Stimulated activated naive CD4-positive, alpha-beta T cell treated with Interleukin-2 at 50 U/mL for 16 hours (primary cell): Measurements from ENCODE around the gene NFU1.
A peak's percentile ranks its signal among the peaks of the same experiment; 100 is the strongest.

Experiments
- DNase-seq: peaks from one replicate; lab custom pipeline; 2025; lab: John Stamatoyannopoulos, UW

NFU1 gene

GRCh38 chr2:69436938-69437750 lies at the start of gene NFU1:
TSS of gene NFU1 (minus strand) at chr2:69437435. CDS start at chr2:69437422, 13 bp downstream.
- DNase-seq: peak; percentile 88

DNA sequence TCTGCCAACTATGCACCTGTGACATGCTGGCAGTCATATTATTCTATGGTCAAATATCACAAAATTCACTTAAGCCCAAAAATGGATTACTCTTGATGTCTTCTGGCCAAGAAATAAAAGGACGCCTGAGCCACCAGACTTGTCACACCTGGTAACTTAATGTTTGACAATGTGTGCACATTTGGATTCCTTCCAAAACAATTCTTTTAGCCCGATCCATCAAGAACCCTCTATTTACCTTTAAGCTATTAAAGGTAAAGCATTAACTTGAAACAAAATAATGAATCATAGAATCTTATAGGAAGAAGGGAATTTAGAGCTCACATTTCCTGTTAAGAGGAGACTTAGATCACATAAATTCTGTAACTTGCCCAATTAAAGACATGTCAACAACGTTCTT lies 46.5 kb upstream of the NFU1 start:
- DNase-seq: no peak

DNA sequence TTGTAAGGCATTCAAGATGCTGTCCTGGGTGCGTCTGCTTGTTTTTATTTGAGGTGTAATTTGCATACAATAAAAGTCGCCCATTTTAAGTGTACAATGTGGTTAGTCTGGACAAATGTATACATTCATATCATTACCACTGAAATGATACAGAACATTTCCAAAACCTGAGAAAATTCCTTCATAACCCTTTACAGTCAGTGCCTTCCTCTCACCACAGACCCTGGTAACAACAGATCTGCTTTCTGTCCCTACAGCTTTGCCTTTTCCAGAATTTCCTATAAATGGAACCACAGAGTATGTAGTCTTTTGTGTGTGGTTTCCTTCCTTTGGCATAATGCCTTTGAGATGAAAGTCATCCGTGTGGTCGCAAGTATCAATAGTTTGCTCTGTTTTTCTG lies 45.8 kb upstream of the NFU1 start:
- no peak for DNase-seq

DNA sequence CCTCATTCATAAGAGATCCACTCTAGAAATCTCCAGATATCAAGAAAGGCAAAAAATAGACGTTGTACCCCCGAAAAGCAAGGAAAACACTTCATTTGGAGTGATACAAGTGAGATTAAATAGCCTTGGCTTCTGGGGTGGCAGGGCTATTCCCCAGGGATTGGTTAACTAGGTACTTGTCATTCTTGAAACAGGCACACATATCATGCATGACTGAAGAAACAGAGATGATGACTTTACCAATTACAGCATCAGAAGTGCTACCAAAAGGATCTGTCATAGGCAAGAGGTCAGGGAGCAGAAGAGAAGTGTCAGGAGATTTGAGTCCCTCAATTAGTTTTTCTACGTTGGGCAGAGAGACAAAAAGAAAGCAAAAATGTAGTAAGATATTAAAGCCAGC lies 45.2 kb upstream of the NFU1 start:
- no peak for DNase-seq

DNA sequence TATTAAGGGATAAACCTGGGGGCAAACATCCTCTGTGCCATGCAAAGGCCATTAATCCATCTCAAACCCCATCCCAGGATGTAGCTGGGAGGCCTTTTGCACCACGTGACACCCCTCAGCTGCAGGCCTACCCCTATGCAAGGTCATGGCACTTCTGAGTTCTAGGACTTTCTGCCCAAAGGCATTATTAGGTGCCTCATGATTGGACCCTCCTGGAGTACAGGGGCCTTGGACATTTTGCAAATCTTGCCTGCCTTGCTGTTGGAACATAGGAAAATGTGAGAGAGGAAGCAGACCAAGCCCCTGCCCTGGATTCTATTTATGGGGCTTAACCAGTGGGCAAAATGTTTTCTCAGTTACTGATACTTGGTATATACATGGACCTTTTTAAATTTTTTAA lies 44.2 kb upstream of the NFU1 start:
- no peak for DNase-seq

GRCh38 chr2:69477627-69478026 lies 40.4 kb upstream of the NFU1 start:
- no peak for DNase-seq

- DNase-seq: no peak
These were observed 37.5 kb upstream of the NFU1 start for GRCh38 chr2:69474688-69475087.

- no peak for DNase-seq
These were observed 34.6 kb upstream of the NFU1 start for GRCh38 chr2:69471793-69472192.

DNA sequence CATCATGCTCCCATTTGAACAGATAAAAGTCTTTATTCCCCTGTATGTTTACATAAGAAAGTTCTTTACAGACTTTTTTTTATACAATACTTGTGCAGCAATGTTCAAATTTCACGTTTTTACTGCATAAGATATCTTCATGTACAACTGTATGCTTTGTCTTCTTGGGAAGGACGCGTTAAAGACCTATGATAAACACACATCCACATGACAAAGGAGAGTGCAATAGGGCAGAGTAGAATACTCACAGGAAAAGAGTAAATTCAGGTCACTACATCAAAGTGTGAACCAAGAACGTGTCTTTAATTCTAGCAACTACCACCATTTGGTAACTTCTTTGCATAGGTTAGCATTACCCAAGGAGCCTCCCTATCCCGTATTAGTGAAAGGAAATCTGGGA lies 33.7 kb upstream of the NFU1 start:
- DNase-seq: no peak

DNA sequence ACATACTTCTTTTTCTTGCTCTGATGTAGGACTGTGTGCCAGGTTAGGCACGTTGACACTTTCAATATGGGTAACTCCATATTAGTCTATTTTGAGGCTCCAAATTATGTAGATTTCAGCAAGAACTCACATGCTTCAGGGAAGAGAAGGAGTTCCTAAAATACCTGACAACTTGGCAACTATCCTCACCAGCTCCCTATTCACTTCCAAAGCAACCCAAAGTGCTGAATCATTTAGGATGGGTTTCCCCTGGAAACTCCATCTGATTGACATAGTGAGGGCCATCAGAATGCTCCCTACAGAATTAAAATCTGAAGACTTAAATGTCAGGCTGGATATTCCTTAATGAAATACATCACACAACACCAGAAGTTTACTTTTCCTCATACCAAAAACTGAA lies 32.5 kb upstream of the NFU1 start:
- DNase-seq: no peak

GRCh38 chr2:69469375-69469774 lies 32.1 kb upstream of the NFU1 start:
- DNase-seq: no peak

DNA sequence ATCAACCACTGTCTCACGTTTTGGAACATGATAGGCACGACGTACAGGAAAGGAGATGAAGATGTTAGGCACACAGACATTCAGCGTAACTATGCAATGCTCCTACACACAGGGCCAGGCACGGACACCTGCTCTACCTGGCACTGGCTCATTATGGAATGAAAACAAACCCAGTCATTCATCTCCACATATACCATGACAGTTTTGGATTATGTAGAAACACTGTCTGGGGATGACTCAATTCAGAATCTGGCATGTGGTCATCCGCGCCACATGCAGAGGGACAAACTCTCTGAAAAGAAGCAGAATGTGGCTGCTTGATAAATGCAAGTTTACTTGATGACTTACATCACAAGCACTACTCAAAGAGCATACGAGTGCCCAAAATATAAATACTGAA lies 29.5 kb upstream of the NFU1 start:
- DNase-seq: no peak

DNA sequence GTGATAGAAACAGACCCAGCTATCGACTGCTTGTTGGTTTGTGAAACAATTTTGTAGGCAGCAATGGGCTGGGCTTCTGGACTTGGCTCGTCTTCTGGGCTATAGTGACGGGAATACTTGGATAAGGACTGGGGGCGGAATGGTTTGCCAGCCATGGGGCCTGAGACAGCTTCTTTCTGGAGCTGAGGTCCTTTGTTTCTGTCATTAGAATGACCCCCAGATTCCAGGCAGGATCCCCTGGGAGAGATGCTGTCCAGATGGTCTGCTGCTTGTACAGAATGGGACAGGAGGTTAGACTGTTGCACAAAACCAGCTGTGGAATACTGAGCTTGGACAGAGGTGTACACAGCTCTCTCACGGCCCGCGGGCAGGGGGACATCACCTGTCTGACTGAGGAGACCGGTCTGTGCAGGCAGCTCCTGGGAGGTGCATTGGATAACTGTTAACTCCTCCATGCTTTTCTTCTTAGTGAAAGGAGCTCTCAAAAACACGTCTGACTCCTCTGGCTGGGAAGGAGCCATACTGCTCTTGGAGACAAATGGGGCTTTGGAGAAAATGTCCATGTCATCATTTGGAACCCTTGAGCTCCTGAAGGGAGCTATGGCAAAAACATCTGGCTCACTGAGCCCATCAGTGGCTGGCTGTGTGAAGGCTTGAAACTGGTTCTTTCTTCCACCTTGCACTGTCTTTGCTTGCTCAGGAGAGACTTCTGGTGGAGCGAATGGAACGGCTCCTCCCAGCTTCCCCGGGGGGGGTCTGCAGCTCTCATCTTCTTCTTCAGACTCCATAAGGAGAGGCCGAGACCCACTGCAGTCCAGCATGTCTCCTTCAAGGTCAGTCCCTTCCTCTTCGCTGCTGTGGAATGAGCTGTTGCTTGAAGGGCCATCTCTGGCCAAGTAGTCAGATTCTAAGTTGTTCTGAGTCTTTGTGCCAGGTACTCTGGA lies 28.6 kb upstream of the NFU1 start:
- DNase-seq: no peak

- no peak for DNase-seq
These were observed 27.3 kb upstream of the NFU1 start for GRCh38 chr2:69464575-69464974.

DNA sequence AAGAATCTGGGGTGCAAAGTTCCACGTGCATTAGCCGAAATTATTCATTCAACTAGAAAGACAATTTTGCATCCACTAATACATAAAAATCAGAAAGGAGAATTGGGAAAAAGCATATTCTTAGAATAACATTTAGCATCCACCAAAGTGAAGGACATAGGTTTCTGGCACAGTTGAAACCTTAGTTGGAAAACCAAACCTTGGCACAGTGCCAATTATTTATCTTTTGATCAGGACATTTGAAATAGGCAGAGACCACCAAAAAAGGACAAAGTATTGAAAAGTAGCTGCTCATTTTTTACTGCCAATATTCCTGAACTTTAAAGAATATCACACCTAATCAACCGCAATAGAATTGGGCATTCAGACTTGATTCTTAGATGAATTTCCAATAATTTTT lies 25.5 kb upstream of the NFU1 start:
- DNase-seq: no peak

- DNase-seq: no peak
These were observed 24.2 kb upstream of the NFU1 start for GRCh38 chr2:69461404-69461803.

GRCh38 chr2:69459936-69460335 lies 22.7 kb upstream of the NFU1 start:
- DNase-seq: no peak

DNA sequence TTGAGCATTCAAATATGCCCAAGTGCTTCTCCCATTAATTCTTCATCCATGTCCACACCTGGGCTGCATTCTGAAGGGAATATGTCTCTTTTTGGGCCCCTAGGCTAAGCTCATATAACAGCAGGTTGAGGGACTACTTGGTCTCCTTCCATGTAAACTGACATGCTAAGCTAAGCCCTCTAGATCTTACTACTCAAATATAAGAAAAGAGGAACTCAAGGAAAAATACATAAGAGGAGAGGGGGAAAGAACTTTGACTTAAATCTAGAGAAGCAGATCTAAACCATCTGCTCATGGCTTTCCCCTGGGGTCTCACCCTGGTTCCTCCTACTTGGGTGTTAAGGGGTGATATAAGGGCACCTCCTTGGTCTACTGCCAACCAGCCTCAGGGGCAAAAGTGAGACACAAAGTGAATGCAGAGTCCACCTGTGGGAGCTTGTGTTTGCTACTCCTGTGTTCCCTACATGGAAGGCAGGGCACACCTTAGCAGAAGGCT lies 19.8 kb upstream of the NFU1 start:
- no peak for DNase-seq

- no peak for DNase-seq
These were observed 18.9 kb upstream of the NFU1 start for GRCh38 chr2:69456154-69456553.

DNA sequence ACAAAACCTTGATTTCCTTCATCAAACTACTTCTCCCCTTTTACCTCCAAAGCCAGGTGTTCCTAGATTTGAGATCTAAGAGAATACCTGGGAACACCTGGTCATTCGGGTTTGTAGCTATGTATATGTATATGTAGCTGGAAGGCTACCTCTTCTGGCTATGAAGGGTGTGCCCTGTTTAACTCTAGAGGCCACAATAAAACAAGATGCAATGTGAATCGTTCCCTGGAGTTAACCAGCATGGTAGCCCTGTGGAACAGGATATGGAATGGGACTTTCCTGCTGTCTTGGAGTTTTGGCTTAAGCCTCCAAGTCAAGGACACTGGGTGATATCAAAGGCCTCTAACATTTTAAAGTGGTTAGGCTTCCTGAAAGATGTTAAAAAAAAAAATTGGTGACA lies 17.7 kb upstream of the NFU1 start:
- DNase-seq: no peak

DNA sequence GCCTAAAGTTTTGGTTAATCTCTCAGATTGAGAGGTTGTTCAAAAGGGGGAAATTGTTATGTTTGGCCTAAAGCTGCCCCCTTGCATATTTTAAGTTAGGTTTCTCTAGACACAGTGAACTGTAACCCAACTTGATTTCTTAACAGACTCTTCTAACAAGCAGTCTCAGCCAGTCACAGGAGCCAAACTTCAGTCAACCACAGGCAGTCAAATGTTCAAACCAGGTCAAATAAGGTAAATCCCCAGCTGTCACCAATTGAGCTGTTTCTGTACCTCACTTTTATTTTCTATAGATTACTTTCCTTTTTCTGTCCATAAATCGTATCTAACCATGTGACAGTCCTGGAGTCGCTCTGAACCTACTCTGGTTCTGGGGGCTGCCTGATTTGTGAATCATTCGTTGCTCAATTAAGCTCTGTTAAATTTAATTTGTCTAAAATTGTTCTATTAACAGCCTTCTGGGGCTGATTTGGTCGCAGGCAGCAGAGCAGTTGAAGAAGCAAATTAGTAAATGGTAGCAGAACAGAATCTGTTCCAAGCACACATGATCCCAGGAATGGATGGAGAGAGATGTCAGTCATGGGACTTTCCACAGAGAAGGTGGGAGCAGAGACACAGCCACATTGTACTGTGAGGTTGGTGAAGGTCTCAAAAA lies 16.4 kb upstream of the NFU1 start:
- DNase-seq: no peak

DNA sequence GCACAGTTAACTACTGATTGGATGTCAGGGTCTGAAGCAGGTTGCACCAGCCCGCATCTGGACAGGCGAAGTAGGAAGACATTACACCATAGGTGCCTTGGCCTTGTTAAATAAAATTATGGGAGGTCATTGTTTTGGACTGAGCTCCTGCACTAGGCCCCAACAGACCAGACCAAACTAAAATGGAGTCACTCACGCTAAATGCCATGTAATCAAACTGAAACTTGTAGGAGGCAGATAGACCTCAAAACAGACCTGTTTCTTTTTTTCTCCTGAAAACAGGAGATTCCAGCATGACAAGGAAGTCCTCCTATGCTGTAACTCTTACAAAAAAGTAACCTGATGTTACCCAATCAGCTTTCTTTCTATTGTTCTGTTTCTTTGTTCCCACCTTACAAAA lies 15.5 kb upstream of the NFU1 start:
- DNase-seq: no peak
